SIG-M5 treated with dmso at 0.1 percent for 504 hours (cell line): Measurements from ENCODE around the gene VAMP1.

ENCODE experiments used
- DNase-seq: peaks from one replicate; lab custom pipeline; 2025; ENCODE audit not compliant: unreplicated experiment; lab: John Stamatoyannopoulos, UW

Gene VAMP1

DNA sequence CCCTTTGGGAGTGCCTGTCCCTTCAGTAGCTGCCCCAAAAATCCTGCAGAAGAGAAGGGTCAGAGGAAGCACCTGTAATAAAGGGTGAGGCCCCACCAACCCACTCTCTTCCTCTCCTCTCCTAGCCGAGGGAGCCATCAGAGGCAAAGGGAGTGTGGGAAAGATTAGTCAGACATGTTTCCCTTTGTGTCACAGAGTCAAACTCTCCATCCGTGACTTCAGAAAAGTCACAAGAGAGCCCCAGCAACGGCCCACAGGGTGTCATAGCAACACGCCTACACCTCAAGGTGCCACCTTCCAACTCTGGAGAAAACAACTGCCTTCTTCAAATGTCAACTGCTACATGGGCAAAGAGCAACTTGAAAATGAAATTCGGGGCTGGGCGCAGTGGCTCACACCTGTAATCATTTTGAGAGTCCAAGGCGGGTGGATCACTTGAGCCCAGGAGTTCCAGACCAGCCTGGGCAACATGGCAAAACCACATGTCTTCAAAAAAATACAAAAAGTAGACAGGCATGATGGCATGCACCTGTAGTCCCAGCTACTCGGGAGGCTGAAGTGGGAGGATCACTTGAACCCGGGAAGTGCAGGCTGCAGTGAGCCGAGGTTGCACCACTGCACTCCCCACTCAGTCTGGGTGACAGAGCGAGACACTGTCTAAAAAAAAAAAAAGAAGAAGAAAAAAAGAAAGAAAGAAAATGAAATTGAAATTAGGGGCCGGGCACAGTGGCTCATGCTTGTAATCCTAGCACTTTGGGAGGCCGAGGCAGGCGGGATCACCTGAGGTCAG lies 43.4 kb downstream of the VAMP1 start:
- DNase-seq = no peak

DNA sequence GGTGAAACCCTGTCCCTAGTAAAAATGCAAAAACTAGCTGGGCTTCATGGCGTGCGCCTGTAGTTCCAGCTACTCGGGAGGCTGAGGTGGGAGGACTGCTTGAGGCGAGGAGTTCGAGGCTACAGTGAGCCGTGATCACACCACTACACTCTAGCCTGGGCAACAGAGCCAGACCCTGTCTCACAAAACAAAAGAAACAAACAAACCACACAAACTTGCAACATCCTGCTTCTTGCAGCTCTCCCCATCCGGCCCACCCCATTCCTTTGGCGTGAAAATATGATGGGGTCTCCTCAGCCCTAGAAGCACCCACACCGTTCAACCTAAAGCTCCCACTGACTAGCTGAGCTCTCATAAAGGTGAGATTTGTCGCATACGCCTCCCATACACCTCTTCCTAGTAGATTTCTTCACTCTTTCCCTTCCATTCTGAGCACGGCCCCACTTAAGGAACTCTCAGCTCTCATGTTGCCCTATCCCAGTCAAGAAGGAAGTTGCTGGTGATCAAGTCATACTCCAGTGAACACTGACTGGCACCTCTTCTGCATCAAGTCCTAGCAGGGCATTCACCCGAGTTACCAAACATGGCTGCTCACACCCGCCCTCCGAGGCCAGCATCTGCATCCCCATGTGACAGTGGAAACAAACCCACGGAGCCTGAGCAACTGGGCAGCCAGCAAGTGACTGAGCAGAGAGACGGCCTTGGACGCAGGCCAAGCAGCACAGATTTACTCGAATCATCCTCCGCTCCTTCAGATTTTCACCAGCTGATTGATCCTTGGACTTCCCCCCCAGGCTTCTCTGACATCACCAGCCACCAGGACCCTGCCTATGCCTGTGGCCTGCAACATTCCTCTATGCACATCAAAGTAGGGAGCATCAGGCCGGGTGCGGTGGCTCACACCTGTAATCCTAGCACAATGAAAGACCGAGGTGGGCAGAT lies 44.6 kb downstream of the VAMP1 start:
- no peak for DNase-seq

DNA sequence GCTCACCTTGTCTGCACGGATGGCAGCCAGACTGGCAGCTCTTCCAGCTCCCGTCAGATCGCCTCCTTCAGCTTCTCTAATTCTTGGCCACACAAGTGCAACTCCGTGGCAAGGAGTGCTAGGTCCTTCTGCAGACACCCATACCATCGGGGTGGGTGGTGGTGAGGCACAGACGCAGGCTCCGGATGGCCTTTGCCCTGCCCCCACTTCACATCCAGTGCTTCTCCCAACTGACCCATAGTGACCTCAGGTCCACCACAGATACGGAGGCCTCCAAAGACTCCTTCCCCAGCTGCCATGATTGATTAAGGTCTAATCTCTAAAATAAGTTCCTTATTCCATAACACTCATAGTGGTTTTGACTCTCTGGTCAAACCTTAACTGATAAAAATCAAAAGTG lies 45.6 kb downstream of the VAMP1 start:
- no peak for DNase-seq

- no peak for DNase-seq
These were observed 46.5 kb downstream of the VAMP1 start for GRCh38 chr12:6424008-6424347.

GRCh38 chr12:6423267-6424007 lies 47.0 kb downstream of the VAMP1 start:
- DNase-seq = peak; percentile 95

DNA sequence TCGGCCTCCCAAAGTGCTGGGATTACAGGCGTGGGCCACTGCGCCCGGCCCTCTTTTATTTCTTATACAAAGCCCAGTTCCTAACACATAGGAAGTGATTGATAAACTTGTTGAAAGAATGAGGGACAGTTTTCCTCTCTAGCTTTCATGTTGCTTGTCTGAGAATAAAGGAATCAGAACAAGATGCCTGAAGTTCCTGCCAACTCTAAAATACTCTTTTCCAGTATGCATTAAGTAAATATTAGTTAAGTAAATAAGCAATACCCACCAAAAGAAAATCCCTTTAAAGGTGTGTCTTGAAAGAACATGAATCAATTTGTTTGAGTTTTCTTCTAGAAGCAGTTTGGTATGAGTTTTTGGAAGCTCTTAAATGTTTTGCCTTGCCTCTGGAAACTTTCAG lies 50.1 kb downstream of the VAMP1 start:
- no peak for DNase-seq

GRCh38 chr12:6418796-6419195 lies 51.7 kb downstream of the VAMP1 start:
- DNase-seq = no peak

DNA sequence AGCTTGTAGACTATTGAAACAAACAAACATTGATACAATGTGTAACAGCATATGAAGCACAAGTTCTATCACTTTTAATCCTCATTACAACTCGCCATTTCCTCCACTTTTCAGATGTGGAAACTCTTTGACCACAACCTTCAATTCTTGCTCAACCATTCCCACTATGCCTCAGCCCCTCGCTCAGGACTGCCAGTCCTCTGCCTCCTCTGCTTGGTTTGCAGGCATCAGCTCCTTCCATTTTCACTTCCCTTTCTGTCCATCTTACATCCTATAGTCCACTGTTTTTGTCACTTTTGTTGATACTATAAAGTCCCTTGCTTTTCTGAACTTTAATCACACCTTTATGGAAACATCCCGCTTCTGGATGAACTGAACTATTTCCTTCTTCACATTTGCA lies 53.9 kb downstream of the VAMP1 start:
- DNase-seq = peak; percentile 99
